Stimulated activated CD8-positive, alpha-beta memory T cell treated with anti-CD3 and anti-CD28 coated beads, Interleukin-12 subunit alpha, Interleukin-12 subunit beta, amount 100 ng/mL, for 4 hours (primary cell): ENCODE results near the gene ATP5F1C.
A peak's percentile ranks its signal among the peaks of the same experiment; 100 is the strongest.
"Not testable (repeated sequence)": the region's sequence is repeated elsewhere in the genome, so short reads cannot be mapped to it uniquely, and the experiment has no call there.

ENCODE experiments used
- DNase-seq: peaks from one replicate; pipeline ENCODE4 v3.0.0-alpha.2; 2020; ENCODE audit warnings: low read depth

The ATP5F1C gene

GRCh38 chr10:7794251-7795026, 6.5 kb downstream of the ATP5F1C start:
- DNase-seq = no peak

- DNase-seq = no peak
Measured at GRCh38 chr10:7795605-7796004, 7.6 kb downstream of the ATP5F1C start.

GRCh38 chr10:7797582-7797981, 9.6 kb downstream of the ATP5F1C start:
- DNase-seq = no peak

- DNase-seq = no peak
Measured at GRCh38 chr10:7802606-7803005, 14.6 kb downstream of the ATP5F1C start.

GRCh38 chr10:7804216-7804615, 16.2 kb downstream of the ATP5F1C start:
- DNase-seq = no peak

GRCh38 chr10:7804741-7805140, 16.8 kb downstream of the ATP5F1C start:
- DNase-seq = no peak

GRCh38 chr10:7808686-7809267, 20.8 kb downstream of the ATP5F1C start:
- DNase-seq = no peak

- DNase-seq = no peak
Measured at GRCh38 chr10:7810443-7810842, 22.5 kb downstream of the ATP5F1C start.

GRCh38 chr10:7811000-7811399, 23.0 kb downstream of the ATP5F1C start:
- DNase-seq = no peak

GRCh38 chr10:7811743-7812142, 23.8 kb downstream of the ATP5F1C start:
- not testable (repeated sequence) for DNase-seq

- DNase-seq = no peak
Measured at GRCh38 chr10:7813481-7813880, 25.5 kb downstream of the ATP5F1C start.

- DNase-seq = no peak
Measured at GRCh38 chr10:7817576-7817975, 29.6 kb downstream of the ATP5F1C start.

GRCh38 chr10:7817984-7818294, 30.0 kb downstream of the ATP5F1C start:
- DNase-seq = no peak

- peak; percentile 84 for DNase-seq
Measured at GRCh38 chr10:7818295-7819120, 30.5 kb downstream of the ATP5F1C start, which contains the start of gene TAF3. Gene TAF3, plus strand, starts transcription at chr10:7818505. Its CDS starts 205 bp downstream, at chr10:7818710.

- DNase-seq = no peak
Measured at GRCh38 chr10:7819121-7819460, 31.1 kb downstream of the ATP5F1C start.

GRCh38 chr10:7824251-7824650, 36.3 kb downstream of the ATP5F1C start:
- DNase-seq = no peak

- no peak for DNase-seq
Measured at GRCh38 chr10:7826971-7827370, 39.0 kb downstream of the ATP5F1C start.

GRCh38 chr10:7829289-7829834, 41.4 kb downstream of the ATP5F1C start:
- no peak for DNase-seq

GRCh38 chr10:7832060-7832459, 44.1 kb downstream of the ATP5F1C start:
- no peak for DNase-seq

GRCh38 chr10:7833210-7833609, 45.2 kb downstream of the ATP5F1C start:
- DNase-seq = no peak

- no peak for DNase-seq
Measured at GRCh38 chr10:7834262-7834661, 46.3 kb downstream of the ATP5F1C start.

- no peak for DNase-seq
Measured at GRCh38 chr10:7836571-7836970, 48.6 kb downstream of the ATP5F1C start.

- DNase-seq = no peak
Measured at GRCh38 chr10:7846591-7846990, 58.6 kb downstream of the ATP5F1C start.
